Measurements from ENCODE around the gene M1AP.

M1AP gene, protein sequence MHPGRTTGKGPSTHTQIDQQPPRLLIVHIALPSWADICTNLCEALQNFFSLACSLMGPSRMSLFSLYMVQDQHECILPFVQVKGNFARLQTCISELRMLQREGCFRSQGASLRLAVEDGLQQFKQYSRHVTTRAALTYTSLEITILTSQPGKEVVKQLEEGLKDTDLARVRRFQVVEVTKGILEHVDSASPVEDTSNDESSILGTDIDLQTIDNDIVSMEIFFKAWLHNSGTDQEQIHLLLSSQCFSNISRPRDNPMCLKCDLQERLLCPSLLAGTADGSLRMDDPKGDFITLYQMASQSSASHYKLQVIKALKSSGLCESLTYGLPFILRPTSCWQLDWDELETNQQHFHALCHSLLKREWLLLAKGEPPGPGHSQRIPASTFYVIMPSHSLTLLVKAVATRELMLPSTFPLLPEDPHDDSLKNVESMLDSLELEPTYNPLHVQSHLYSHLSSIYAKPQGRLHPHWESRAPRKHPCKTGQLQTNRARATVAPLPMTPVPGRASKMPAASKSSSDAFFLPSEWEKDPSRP

GRCh38 chr2:74648009-74648443 lies at the start of gene M1AP:
M1AP (minus strand) TSS chr2:74648330; CDS start chr2:74640275, 8,055 bp downstream.
- DNase-seq (ENCODE audit: low read depth) = no peak

GRCh38 chr2:74696829-74697228 lies 48.7 kb upstream of the M1AP start:
- peak; percentile 92 for DNase-seq (ENCODE audit: low read depth)

DNA sequence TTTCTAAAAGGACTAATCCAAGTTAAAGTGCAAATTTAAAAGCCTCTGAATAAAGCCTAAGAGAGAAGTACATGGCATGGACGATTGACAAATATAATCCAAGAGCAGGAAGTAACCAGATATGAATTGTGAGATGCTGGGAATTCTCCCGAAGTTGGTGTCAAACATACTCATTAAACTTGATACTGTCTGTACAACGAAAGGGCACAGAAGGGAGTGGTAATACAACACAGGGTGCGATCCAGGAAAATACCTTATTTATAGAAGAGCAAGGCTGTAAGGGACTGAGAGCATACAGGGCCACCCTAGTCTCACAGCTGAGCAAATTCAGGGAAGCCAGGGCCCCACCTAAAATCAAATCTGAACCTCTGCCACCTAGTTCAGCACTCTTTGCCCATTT lies 47.5 kb upstream of the M1AP start:
- DNase-seq (ENCODE audit: low read depth) = no peak

GRCh38 chr2:74694281-74694680 lies 46.2 kb upstream of the M1AP start:
- no peak for DNase-seq (ENCODE audit: low read depth)

DNA sequence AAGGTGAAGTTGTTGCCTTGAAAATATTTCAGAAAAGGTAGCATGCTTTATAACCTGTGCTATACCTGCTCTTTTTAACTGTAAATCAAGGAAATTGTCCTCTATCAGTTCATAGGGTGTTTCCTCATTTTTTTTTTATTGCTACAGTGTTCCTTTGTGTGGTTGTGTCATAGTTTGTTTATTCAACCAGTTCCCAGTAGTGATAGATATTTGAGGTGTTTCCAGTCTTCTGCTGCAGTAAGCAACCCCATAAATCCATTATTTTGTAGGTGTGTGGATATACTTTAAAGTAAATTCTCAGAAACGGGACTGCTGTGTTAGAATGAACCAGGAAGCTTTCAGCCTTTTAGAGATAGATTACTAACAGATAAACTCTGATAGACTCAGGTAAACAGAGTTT lies 45.5 kb upstream of the M1AP start:
- no peak for DNase-seq (ENCODE audit: low read depth)

GRCh38 chr2:74693213-74693612 lies 45.1 kb upstream of the M1AP start:
- no peak for DNase-seq (ENCODE audit: low read depth)

DNA sequence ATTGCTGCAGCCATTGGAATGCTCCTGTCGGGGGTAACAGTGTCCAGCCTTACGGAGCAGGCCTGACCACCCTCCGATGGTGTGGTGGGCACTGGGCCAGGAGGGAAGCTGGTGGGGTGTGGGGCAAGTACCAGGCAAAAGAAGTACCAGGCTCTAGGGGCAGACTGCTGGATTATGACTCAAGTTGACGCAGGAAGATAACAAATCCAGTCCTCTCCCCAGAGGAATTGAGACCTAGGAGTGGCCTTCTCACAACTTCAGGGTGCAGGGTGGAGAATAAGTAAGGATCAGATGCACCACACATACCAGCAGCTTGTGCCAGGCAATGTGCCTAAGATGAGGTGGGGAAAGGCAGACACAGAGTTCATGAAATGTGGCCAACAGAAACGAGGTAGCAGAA lies 43.8 kb upstream of the M1AP start:
- DNase-seq (ENCODE audit: low read depth) = no peak

GRCh38 chr2:74690571-74690970 lies 42.4 kb upstream of the M1AP start:
- DNase-seq (ENCODE audit: low read depth) = peak; percentile 72

- no peak for DNase-seq (ENCODE audit: low read depth)
These were observed 41.5 kb upstream of the M1AP start for GRCh38 chr2:74689671-74690070.

DNA sequence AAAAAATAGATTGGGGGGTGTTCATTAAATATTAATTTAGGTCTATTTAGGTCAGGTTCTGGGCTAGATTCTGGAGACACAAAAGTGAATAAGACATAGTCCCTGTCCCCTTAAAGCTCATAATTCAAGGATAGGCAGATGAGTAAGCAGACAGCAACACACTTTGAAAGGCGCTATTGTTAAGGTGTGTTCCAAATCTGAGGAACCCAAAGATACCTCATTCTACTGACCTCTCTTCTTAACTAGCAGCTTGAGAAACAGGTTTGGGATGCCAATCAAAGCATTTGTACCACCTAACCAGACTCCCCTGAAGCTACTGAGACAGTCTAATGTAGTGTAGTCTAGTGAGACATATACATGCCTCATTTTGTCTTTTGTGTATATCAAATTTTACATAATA lies 40.8 kb upstream of the M1AP start:
- no peak for DNase-seq (ENCODE audit: low read depth)

GRCh38 chr2:74685408-74685807 lies 37.3 kb upstream of the M1AP start:
- no peak for DNase-seq (ENCODE audit: low read depth)

DNA sequence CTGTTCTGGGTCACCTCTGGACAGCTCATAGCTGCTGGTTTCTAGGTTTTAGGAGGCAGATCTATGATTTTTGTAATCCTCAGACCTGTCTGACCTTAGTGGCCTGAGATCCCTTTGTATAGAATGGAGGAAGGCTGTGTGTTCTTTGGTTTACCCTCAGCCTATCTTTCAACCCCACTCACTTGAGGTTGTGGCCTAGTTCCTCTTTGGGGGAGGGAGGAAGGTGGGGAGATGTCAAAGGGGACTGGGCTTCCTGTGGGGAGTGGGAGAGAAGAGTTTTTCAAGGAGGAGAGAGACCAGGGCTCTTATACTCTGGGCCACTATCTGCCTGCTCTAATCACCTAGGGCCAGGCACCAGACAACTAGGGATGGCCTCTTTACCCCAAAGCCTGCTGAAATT lies 34.4 kb upstream of the M1AP start:
- DNase-seq (ENCODE audit: low read depth) = no peak

DNA sequence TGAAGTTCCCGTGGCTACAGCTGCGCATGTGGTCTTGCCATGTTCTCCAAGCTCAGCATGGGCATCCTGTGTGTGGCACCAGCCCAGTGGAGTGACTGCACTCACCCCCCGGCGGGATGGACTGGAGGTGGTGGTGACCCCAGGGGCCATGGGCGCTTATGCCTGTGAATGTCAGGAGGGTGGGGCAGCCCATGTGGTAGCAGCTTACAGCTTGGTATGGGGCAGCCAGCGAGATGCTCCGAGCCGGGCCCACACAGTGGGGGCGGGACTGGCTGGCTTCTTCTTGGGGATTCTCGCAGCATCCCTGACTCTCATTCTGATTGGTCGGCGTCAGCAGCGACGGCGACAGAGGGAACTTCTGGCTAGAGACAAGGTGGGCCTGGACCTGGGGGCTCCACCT lies 31.5 kb upstream of the M1AP start:
- no peak for DNase-seq (ENCODE audit: low read depth)

GRCh38 chr2:74676331-74676730 lies 28.2 kb upstream of the M1AP start:
- DNase-seq (ENCODE audit: low read depth) = no peak

DNA sequence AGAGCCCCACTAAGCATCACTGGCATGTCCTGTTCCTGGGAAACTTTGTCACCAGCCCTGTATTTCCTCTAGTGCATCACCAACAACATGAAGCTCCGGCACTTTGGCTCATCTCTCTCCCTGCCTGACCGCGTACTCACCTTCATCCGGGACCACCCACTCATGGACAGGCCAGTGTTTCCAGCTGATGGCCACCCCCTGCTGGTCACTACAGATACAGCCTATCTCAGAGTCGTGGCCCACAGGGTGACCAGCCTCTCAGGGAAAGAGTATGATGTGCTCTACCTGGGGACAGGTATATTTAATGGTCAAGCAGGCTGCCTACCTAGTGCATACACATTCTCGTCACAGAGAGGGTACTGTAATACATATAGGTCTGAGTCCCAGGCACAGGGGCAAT lies 27.0 kb upstream of the M1AP start:
- no peak for DNase-seq (ENCODE audit: low read depth)

GRCh38 chr2:74673826-74674528 lies 25.8 kb upstream of the M1AP start:
- no peak for DNase-seq (ENCODE audit: low read depth)

- peak; percentile 52 for DNase-seq (ENCODE audit: low read depth)
These were observed 23.3 kb upstream of the M1AP start for GRCh38 chr2:74671479-74671878.

DNA sequence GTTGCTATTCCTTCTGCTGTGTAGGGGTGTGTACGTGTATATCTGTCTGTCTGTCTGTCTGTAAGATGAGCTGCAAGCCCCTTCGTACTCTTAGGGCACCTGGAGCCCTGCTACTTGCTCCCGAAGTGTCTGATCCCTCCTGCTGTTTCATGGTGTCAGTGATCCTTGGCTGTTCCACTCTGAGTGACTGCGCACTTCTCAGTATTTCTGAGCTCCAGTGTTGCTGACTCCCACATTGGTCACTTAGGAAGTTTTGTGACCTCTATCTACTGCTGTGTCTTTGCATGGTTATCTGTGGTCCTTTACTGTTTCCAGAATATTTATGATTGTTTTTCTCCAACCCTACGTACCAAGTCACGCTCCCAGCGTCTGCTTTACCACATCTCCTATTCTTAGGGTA lies 22.1 kb upstream of the M1AP start:
- DNase-seq (ENCODE audit: low read depth) = no peak

- DNase-seq (ENCODE audit: low read depth) = no peak
These were observed 20.0 kb upstream of the M1AP start for GRCh38 chr2:74668087-74668486.

DNA sequence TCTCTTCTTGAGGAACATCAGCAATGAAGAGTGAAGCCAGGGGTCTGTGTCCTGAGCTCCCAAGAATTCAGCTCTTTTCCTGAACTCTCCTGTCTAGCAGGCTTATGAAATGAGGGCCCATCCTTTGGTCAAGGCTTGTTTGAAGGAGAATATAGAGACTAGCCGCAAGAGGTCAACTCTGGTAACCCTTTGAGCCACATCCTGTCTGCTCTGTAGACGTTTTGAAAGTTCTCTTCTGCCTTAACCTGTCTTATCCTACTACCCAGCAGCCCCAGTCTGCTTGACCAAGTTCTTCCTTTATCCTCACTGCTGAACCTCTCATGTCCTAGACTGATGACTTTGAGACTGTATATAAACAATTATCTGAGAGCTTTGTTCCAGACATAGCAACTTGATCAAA lies 11.3 kb upstream of the M1AP start:
- peak; percentile 58 for DNase-seq (ENCODE audit: low read depth)

- peak; percentile 83 for DNase-seq (ENCODE audit: low read depth)
These were observed 10.4 kb upstream of the M1AP start for GRCh38 chr2:74658516-74658915.

DNA sequence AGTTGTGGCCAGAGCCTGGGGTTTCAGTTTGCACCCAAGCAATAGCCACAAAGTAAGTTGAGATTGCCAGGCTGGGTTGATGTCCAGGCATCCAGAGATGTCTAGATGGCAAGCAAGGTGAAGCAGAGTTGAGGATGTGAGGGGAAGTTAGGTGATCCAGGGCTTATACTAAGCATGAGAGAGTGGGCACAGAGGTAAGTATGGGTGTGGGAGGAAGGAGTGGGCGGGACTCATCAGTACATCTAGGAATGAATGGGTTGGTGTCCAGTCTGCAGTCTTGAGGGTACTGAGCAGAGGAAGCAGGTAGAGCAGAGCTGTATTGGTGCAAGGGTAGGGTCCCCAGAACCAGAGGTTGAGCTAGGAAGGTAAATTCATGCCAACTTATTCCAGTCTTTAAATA lies 7.4 kb upstream of the M1AP start:
- DNase-seq (ENCODE audit: low read depth) = no peak

All from iris pigment epithelial cell (primary cell).